CD4-positive, alpha-beta T cell treated with Interleukin-12 subunit alpha and Interleukin-12 subunit beta, for 1 hour (primary cell): ENCODE data around the gene GPR132.
A peak's percentile ranks its signal among the peaks of the same experiment; 100 is the strongest.

Source experiments
- DNase-seq: peaks from one replicate; pipeline ENCODE4 v3.0.0-alpha.2; 2020

GPR132 gene

DNA sequence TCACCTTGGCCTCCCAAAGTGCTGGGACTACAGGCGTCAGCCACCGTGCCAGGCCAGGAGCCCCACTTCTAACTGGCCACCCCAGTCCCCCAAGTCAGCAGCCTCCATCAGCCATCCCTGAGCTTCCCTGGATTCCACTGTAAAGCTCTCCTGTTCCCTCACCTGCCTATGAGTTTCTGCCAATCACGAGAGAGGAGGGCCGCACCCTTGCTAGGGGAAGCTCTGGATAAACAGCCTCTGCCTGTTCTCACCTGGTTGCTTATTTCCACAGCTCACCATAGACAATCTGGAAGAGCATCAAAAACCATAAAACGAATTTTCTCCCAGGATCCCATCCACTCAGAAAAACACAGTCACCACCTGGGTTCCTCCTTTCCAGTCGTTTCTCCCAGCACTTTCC, 49.3 kb downstream of the GPR132 start:
- no peak for DNase-seq

- DNase-seq, result peak; percentile 43
Measured at GRCh38 chr14:105015242-105015641, 50.0 kb downstream of the GPR132 start.

- DNase-seq, result no peak
Measured at GRCh38 chr14:105014631-105015030, 50.6 kb downstream of the GPR132 start.

- DNase-seq, result no peak
Measured at GRCh38 chr14:105014032-105014431, 51.2 kb downstream of the GPR132 start.

GRCh38 chr14:105013150-105013785, 52.0 kb downstream of the GPR132 start:
- DNase-seq, result no peak

DNA sequence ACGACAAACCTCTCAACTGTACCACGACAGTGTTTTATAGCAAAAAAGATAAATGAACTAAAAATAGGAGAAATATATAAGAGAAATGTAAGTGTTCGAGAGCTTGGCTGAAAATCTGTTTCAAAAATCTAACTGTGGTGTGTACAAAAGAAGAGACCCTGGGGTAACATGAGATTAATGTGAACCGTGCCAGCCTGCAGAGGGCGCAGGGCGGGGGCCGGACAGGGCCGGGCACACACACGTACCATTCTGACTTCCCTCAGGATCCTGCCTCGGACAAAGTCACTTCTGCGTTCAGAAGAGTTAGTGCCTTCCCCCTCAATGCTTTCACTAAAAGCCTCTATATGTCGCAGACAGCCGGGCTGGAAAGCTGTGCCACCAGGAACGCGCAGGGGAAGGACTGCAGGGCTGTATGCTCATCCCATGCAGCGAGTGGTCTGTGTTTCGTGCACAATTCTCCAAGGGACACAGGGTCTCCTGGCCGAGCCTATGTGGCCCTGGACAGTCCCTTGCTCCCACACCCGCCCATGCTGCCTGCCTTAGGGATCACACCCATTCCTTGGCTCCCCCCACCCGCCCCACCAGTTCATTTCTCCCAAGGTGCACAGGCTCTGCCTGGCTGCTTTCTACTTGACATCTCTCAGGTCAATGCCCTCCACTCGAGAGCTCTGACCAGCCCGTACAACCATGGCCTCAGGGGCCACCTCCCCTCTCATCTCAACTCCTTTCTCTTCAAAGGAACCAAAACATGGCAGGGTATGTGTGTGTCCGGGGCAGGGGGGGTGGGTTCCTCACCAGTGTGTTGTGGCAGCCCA, 52.9 kb downstream of the GPR132 start:
- no peak for DNase-seq

DNA sequence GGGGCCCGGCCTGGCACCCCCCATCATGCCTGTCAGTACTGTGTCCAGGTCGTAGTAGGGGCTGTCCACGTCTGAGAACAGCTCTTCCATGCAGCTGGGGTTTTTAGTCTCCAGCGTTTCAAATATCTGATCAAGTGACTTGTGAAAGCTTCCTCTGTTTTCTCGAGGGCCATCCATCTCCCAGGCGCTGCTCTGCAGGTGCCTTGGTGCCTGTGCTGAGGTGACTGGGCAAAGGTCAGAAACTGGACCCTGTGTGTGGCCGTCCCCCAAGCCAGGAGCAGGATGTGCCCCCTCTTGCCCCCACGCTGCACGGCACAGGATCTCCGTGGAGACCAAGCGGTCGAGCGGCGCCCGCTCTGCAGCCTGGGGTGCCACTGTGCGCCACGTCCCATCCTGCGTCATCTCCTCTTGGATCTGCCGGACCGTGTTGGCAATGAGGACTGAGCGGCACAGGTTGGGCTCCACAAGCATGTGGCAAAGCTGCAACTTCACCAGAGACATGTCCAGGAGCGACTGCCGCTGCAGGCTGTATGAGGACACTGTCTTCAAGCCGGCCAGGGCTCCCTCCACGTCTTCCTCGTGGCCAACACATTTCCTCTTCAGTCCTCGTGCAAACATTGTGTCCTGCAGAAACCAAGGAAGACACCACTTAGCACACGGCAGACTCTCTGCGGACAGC, 53.8 kb downstream of the GPR132 start:
- no peak for DNase-seq

DNA sequence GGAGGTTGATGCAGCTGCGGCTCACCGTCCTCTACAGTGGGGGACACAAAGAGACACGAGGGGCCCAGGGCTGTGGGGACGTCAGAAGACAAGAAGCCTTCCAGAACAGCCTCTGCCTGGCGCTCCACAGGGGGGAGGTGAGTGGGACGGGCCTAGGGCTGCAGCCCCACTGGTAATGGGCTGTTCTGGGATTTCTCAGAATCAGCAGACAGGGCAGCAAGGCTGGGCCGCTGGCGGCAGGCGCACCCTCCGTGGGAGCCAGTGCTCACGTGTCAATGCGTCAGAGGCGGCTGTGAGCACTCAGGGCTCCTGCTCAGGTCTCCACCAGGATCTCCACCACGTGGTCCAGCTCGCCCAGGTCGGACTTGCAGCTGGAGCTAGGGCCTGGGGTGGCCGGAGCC, 54.3 kb downstream of the GPR132 start:
- DNase-seq, result no peak

DNA sequence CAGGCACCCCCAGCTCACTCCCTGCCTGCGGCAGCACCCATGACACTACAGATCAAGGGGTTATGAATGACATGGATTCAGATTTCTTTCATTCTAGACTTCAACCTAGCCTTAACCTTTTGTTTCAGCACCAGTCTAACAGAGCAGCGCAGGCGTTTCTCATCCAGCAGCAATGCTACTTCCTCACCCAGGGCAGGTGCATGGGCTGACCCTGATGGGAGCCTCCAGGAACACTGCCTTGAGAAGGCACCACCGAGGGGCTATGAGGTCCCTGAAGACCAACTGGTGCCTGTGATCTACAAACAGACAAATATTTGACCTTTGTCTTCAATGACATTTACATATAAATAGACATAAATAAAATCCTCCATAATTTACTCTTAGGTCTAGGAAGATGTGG, 55.1 kb downstream of the GPR132 start:
- no peak for DNase-seq

GRCh38 chr14:105007593-105008264, 57.5 kb downstream of the GPR132 start:
- no peak for DNase-seq

- DNase-seq, result no peak
Measured at GRCh38 chr14:105006831-105007592, 58.2 kb downstream of the GPR132 start.

DNA sequence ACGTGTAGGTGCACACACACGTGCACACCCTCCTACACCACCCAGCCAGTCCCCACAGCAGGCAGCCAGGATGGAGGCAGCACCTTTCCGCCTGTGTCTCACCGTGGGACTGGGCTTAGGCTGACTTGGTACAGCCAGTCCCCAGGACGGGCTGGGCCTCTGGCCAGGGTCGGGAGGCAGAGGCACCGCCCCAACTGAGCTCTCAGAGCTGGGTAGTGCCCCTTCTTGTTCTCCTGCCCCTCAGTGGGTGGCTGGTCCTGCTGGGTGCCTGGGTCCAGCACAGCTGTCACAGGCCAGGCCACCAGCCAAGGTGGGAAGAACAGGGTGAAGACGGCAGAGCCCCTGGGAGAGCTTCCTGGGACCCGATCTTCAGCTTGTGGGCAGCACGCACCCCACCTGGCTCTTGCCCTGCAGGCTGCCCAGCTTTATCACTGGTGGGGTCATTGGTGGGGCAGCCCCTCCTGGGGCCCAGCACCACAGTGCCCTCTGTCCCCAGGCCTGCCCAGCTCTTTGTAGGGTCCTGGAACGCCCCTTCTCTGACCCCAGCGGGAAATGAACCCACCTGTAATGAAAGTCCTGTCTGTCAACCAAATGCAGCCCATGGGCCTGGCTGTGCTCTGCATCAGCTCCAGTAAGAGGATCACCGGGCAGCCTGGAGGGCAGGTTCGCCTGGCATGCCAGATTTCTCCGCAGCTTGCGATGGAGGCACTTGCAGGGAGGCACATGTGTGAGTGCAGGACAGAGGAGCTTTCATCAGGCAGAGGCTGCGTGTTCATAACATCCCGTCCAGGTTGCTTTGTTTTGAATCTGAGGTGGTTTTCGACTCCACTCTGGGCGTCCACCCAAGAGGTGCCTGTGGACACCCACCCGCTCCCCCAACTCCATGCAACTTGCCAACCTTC, 59.0 kb downstream of the GPR132 start:
- no peak for DNase-seq

- no peak for DNase-seq
Measured at GRCh38 chr14:105005329-105005928, 59.8 kb downstream of the GPR132 start.
